ENCODE results near the gene LBX2.

DNA sequence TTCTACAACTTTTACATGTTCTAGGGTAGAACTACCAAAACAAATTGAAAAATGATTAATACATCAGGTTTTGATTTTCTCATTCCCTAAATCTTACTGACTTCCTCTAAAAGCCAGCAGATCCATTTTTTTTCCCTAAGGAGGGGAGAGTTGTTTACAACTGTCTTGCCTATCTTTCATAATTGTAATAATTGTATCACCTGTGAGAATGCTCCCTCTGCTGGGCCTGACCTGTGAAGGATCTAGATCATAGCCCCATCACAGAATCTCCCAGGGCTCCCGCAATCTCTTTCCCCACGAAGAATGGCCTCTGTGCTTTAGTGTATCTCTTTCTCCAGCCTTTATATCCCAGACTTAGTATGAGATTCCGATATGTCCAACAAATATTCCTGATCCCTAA, 45.2 kb upstream of the LBX2 start:
- TF ChIP-seq, protein P1, sequence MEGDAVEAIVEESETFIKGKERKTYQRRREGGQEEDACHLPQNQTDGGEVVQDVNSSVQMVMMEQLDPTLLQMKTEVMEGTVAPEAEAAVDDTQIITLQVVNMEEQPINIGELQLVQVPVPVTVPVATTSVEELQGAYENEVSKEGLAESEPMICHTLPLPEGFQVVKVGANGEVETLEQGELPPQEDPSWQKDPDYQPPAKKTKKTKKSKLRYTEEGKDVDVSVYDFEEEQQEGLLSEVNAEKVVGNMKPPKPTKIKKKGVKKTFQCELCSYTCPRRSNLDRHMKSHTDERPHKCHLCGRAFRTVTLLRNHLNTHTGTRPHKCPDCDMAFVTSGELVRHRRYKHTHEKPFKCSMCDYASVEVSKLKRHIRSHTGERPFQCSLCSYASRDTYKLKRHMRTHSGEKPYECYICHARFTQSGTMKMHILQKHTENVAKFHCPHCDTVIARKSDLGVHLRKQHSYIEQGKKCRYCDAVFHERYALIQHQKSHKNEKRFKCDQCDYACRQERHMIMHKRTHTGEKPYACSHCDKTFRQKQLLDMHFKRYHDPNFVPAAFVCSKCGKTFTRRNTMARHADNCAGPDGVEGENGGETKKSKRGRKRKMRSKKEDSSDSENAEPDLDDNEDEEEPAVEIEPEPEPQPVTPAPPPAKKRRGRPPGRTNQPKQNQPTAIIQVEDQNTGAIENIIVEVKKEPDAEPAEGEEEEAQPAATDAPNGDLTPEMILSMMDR (IDR thresholded peaks at IDR 0.05) = no peak
- no peak for TF ChIP-seq POLR2AphosphoS5 (IDR thresholded peaks at IDR 0.05)
- no peak for TF ChIP-seq POLR2A (IDR thresholded peaks at IDR 0.05; ENCODE audit: low read depth)
- TF ChIP-seq EP300 (IDR thresholded peaks at IDR 0.05) = no peak

All from esophagus muscularis mucosa (tissue), 4 donors.